ENCODE measurements around the gene SLC38A6.

Gene SLC38A6

DNA sequence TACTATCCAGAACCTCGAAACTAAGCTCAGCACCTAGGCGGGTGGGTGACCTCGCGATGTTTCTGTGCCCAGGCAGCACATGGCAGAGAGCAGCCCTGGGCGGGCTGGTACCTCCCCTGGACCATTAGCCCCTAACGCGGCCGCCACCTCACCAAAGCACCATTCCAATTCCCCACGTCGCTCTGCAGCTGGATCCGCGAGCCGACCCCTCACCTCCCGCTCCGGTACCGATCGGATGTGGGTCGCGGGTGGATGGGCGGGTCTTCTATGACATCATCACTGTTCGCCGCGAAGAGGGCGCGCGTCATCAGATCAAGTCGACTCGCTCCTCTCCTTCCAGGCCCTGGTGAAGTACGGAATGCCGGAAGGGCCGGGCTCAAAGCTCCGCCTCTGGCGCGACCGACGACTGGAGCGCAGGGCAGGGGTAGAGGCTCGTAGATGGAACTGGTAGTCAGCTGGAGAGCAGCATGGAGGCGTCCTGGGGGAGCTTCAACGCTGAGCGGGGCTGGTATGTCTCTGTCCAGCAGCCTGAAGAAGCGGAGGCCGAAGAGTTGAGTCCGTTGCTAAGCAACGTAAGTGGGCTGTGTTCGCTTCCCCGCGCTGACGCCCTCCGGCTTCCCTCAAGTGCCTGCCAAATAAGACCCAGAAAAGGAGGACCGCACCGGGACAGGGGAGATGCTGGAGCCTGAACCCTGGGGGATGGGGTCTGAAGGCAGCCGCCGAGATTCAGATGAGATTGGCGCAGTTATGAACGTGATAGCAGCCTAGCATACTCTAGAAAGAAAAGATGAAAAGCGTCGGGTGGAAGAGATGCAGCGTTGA lies at the start of gene SLC38A6, which contains the start of gene TRMT5:
SLC38A6 (plus strand) TSS at position 435 of the 822 bp plus-strand sequence; CDS start at position 468, 33 bp downstream.
TRMT5 (minus strand) TSS at position 269 of the 822 bp plus-strand sequence; CDS start at position 163, 106 bp downstream.
- DNase-seq (ENCODE audit: low read depth, low spot score), result peak; percentile 80

DNA sequence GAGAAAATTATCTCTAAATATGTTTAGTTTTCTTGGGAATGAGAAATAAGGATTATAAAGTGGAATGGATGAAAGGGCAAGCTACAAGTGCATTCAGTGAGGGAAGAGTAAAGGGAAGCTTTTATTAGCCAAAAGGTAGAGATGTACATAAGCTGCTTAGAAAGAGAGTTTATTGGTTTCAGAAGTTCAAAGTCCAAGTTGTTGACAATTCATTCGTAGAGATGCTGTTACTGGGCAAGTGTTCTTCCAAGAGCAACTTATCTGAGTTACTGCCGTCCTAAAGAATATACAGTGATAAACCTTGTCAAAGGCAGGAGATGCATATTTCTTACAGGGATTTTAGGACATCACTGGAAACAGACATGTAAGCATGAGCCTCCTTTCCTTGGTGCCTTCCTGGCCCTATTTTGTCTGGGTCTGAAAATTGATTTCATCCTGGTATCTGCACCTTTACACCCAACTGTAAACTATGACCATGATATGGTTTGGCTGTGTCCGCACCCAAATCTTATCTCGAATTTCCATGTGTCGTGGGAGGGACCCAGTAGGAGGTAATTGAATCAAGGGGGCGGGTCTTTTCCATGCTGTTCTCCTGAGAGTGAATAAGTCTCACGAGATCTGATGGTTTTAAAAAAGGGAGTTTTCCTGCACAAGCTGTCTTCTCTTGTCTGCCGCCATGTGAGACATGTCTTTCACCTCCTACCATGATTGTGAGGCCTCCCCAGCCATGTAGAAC lies 47.0 kb upstream of the SLC38A6 start:
- DNase-seq (ENCODE audit: low read depth, low spot score), result no peak

DNA sequence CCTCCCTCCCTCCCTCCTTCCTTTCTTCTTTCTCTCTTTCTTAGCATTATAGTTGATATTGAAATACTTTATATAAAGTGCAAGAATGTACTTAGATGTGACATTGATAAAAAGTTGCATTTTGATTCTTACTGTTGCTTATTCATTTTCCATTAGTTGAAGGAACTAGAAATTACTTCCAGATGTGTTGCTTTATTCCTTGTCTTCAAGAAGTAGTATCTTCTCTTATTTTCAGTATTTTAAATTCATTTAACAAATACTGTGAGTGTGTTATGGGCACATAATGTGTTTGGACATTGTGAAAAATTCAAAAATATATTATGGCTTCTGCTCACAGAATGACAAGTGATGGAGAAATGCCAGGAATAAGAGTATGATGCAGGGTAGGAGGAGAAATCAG lies 45.7 kb upstream of the SLC38A6 start:
- no peak for DNase-seq (ENCODE audit: low read depth, low spot score)

DNA sequence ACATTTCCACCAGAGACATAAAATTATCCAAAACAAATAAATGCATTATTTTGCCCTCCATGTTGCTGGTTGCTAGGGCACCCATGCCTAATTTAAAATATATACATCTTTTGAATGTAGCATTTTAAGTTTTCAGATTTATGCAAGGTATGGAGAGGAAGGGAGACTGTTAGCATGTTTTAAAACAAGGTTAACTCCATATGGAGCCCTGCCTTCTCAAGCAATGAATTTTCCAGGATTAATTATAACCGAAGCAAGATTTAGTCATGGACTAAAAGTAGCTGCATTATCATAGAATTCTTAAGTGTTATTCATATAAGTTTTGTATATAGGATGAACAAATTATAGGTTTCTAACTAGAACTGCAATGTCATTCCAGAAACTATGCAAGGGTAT lies 37.4 kb upstream of the SLC38A6 start:
- DNase-seq (ENCODE audit: low read depth, low spot score), result no peak

DNA sequence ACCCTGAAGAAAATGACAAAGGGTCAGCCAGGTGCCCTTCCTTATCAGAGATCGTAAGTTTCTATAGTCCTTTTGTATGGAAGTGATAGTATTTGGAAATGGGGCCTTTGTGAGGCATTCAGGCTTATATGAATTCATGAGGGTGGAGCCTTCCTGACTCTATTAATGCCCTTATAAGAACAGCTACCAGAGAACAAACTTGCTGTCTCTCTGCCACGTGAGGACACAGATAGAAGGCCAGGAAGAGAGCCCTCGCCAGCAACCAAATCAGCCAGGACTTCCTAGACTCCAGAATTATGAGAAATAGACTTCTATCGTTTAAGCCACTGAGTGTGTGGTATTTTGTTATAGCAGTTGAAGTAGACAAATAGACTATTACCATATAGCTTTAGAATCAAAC lies 36.8 kb upstream of the SLC38A6 start:
- no peak for DNase-seq (ENCODE audit: low read depth, low spot score)

DNA sequence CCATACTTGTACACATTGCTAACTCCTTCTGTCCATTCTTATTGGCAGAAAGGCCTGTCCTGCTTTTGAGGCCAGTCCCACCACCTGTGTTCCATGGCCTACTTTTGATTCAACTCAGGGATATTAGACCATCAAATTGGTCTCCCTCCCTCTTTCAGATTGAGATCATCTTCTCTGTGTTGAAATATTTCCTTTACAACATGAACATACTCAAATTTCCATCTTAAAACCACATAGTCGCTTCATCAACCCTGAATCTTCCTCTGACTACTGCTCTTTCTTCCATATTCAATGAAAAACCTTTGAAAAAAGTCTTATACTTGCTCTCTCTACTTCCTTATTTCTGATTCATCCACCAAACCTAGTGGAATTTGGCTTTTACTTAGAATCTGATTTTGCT lies 35.1 kb upstream of the SLC38A6 start:
- no peak for DNase-seq (ENCODE audit: low read depth, low spot score)

DNA sequence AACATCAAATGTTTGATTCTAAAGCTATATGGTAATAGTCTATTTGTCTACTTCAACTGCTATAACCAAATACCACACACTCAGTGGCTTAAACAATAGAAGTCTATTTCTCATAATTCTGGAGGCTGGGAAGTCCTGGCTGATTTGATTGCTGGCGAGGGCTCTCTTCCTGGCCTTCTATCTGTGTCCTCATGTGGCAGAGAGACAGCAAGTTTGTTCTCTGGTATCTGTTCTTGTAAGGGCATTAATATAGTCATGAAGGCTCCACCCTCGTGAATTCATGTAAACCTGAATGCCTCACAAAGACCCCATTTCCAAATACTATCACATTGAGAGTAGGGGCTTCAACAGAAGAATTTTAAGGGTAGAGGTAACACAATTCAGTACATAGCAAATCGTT lies 34.3 kb upstream of the SLC38A6 start:
- no peak for DNase-seq (ENCODE audit: low read depth, low spot score)

DNA sequence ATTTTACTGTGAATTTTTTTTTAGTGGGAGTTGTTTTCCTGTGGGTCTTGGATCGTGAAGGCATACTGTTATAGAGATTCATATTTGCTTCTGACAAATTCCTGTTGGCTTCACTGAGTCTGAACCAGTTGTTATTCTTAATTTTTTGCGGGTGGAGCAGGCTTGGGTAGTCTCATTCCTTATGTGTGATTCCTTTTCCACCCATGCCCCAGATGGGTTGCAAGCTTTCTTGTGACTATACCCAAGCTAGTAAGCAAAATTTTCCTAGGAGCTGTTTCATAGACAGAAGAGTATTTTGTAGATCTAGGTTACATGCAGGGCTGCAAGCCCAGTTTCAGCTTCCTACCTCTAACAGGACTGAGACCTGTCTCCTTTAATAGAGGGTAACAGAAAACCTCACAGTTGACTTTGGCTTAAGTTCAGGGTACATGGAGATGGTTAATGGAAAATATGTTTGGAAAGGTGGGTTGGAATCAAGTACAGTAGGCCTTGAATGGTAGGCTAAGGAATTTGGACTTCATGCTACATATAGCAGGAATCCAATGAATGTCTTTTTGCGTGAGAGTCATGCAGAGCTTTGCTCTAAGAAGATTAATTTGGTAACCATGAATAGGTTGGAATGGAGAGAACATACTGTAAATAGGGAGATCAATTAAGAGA lies 29.1 kb upstream of the SLC38A6 start:
- DNase-seq (ENCODE audit: low read depth, low spot score), result no peak

DNA sequence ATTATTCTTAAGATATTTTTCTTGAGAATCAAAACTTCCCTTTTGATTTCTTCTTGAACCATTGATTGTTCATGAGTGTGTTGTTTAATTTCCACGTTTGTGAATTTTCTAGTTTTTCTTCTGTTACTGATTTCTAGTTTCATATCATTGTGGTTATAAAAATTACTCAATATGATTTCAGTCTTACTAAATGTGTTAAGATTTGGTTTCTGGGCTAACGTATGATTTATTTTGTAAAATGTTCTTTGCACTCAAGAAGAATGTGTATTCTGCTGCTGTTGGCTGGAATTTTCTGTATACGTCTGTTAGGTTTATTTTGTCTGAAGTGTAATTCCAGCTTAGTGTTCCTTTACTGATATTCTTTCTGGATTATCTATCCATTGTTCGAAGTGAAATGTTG lies 24.8 kb upstream of the SLC38A6 start:
- no peak for DNase-seq (ENCODE audit: low read depth, low spot score)

DNA sequence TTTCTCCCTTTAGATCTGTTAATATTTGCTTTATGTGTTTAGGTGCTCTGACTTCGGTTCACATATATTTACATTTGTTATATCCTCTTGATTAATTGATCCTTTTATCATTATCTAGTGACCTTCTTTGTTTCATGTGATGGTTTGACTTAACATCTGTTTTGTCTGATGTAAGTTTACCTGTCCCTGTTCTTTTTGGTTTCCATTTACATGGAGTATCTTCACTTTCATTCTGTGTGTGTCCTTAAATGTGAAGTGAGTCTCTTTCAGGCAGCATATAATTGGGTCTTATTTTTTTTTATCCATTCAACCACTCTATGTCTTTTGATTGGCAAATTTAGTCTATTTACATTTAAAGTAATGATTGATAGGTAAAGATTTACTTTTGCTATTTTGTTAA lies 24.4 kb upstream of the SLC38A6 start:
- DNase-seq (ENCODE audit: low read depth, low spot score), result no peak

DNA sequence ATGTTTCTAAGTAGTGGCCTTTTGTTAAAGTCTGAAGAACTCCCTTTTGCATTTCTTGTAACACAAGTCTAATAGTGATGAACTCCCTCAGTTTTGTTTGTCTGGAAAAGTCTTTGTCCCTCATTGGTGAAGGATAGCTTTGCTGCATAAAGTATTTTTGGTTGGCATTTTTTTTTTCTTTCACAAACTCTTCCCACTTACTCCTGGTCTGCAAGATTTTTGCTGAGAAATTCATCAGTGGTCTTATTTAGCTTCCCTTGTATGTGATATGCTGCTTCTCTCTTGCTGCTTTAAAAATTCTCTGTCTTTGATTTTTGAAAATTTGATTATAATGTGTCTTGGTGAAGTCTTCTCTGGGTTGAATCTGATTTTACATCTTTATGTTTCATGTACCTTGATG lies 22.9 kb upstream of the SLC38A6 start:
- no peak for DNase-seq (ENCODE audit: low read depth, low spot score)

DNA sequence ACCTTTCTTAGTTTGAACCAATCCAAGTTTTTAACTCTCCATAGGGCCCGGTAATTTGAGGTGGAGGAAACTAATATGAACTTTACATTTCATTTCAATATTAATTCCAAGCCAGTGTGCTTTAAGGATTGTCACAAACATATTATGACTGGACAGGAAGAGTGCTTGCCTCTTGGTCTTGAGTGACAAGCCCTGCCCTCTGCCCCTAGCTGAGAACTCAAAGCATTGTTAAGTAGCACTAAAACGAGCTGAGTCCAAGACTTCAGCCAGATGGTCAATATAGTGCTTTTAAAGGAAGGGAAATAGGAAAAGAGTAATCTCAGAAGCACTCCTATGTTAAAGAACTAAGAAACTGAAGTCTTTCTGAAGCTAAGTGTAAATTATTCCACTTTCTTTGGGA lies 17.3 kb upstream of the SLC38A6 start:
- DNase-seq (ENCODE audit: low read depth, low spot score), result no peak

DNA sequence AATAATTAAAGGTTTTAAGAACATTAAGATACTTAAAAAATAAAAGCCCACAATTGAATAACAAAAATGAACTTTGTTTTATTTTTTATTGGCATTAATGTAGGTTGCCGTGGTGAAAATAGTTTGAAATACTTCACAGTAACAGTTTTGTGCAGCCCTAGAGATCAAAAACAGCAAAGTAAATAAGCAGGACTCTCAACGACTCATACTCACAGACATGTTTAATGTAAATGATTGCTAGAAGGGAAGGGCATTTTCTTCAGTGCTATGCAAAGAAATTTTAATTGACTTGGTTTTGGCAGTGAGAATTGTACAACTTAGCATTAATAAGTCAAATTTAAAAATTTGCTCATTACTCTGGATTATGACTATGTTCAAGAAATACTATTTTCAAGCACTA lies 16.1 kb upstream of the SLC38A6 start:
- DNase-seq (ENCODE audit: low read depth, low spot score), result no peak

DNA sequence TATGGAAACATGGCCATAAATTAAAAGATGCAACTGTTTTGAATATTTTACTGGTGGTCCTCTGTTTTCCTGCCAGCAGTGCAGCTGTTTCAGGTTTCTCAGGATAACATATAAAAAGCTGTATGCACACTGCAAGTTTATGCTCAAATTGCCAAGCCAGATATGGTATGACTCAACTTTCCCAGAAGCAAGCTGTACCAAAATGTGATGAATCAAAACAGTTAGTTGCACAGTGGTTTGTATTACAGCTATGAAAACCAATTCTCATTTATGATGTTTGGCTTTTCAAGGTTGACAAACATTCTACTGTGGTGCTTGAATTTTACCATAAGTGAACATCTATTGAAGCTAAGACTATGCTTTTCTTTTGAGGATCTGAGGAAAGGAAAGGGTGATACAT lies 15.6 kb upstream of the SLC38A6 start:
- DNase-seq (ENCODE audit: low read depth, low spot score), result no peak

DNA sequence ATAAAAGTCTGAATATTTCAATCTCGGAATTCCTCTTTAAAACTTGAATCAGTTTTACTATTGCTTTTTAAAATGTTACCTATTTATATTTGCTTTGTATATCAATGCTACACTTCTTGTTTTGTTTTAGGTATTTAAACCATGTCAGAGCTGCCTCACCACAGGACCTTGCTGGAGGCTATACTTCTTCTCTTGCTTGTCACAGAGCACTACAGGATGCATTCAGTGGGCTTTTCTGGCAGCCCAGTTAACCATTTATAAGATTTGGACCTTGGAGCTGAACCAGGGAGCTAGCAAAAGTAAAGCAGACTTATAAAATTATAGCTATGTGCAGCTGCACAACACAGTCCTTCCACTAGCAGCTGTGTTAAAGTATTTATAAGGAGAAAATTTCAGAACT lies 12.9 kb upstream of the SLC38A6 start:
- DNase-seq (ENCODE audit: low read depth, low spot score), result no peak

DNA sequence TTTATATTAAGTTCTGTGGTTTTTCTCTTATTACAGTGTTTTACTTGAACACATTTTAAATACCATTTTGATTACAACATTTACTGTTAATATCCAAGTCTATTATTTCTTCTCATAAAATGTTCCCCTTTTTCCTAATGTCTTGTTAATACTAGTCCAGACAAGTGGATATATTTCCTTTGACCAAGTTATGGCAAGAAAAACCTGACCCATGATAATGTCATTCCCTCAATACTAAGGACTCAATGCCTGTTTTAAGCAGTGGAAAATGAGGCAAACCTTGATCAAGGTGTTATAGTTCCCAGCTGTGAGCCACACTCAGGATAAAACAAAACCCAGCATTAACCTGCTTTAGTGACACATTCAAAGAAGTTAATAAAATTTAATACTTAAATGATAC lies 12.4 kb upstream of the SLC38A6 start:
- no peak for DNase-seq (ENCODE audit: low read depth, low spot score)

DNA sequence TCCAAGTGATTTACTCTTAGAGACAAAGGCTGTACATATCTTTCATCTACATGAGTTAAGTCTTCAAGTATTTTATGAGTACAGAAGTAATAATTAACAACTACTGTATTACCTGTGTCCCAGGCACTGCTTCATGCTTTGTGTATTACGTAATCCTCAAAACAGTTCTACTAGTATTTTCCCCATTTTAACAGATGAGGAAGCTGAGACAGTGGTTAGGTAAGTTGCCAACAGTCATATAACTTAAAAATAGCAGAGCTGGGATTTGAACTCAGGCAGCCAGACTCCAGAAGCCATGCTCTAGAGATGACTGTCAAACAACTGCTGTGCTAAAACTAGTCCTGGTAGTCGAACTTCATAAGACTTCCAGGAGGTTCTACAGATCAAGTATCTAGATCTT lies 10.9 kb upstream of the SLC38A6 start:
- no peak for DNase-seq (ENCODE audit: low read depth, low spot score)

DNA sequence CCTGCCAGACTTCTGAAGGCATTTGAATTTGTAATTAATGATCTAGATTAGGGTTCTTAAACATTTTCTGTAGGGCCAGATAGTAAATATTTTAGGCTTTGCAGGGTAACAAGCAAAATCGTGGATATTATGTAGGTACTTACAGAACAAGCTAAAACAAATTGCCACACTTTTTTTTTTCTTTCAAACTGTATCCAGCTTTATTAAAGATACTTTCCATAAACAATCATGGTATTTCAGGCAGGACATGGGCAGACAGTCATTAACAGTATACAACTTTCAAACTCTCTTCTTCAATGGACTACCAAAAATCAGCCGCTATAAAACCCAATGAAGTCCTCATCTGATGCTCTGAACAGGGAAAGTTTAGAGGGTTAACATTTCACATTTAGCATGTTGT lies 9.8 kb upstream of the SLC38A6 start:
- DNase-seq (ENCODE audit: low read depth, low spot score), result no peak

DNA sequence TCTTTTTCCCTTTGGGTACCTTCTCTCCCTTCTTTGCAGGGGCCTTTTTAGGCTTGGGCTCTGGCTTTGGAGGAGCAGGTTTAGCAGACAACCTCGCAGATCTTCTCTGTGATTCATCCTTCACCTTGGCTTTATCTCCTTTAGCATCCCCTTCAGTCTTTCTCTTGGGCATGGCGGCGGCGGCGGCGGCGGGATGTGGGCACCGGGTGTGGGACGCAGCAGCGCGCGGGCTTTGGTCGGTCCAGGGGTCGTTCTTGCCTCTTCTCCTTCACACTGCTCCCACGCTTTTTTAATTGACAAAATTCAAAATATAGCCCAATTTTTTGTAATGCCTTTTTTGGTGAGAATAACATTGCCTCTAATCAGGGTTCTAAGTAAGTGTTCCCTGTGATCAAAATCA lies 8.8 kb upstream of the SLC38A6 start:
- DNase-seq (ENCODE audit: low read depth, low spot score), result no peak

DNA sequence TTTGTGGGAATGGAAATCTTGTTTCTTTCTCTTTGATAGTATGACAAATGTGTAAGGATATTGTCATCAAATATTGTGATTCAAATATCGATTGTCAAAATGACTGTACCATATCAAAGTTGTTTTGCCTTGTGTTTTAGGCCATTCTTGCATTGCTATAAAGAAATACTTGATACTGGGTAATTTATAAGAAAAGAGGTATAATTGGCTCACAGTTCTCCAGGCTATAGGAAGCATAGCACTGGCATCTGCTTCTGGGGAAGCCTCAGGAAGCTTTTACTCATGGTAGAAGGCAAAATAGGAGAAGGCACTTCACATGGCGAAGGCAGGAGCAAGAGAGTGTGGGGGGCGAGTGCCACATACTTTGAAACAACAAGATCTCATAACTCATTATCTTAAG lies 8.0 kb upstream of the SLC38A6 start:
- no peak for DNase-seq (ENCODE audit: low read depth, low spot score)

DNA sequence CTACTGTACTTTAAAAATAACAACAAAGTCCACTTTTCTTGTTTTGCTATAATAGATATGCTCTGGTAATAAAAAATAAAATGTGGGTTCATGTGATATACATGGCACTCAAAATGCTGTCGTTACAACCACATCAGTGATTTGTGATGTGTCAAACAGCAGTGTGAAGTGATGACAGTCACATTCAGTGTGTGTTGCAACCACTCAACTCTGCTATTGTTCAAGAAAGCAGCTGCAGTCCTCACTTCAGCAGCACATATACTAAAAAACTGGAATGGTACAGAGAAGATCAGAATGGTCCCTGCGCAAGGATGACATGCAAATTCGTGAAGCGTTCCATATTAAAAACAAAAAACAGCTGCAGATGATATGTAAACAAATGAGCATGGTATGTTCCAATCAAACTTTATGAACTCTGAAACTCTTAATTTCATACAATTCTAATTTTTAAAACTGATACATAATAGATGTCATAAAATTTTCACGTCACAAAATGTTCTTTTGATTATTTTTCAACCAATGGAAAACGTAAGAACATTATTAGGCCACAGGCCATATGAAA lies 6.9 kb upstream of the SLC38A6 start:
- no peak for DNase-seq (ENCODE audit: low read depth, low spot score)

DNA sequence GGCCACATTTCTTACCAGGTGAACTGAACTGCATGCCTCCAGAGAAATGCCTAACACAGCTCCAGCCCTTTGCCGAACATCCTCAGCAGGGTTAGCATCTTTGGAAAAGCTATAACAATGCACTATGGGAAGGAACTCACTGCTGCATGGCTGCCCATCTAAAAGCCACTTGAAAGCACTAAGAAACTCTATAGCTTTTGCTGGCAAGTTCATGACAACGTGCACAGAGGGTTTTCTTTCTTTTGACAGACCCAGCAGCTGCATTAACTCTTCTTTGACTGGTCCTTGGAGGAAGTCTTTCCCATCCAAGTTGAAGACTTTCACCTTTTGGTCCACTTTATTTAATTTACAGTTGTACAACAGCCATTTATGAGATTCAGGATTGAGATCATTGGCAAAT lies 5.5 kb upstream of the SLC38A6 start:
- DNase-seq (ENCODE audit: low read depth, low spot score), result no peak
